IPS-NIHi7 (cell line): Measurements from ENCODE around the gene PANK1.
"Not testable (repeated sequence)": the region's sequence is repeated elsewhere in the genome, so short reads cannot be mapped to it uniquely, and the experiment has no call there.

ENCODE experiments used
- DNase-seq: peaks from one replicate; pipeline ENCODE4 v3.0.0; 2012; ENCODE audit warnings: mixed read lengths; ENCODE audit errors: extremely low spot score

Gene PANK1

DNA sequence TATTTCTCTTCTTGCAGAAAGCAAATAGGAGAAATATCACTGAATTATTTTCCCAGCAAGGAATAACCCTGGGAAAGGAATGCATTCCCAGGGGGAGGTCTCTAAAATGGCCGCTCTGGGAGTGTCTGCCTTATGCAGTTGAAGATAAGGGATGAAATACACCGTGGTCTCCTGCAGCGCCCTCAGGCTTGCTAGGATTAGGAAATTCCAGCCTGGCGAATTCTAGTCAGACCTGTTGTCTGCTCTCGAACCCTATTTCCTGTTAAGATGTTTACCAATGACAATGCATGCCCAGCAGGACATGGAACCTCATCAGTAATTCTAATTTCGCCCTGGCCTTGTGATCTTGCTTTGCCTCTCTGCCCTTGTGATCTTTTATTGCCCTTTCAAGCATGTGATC is 24.7 kb downstream of the PANK1 start:
- not testable (repeated sequence) for DNase-seq

DNA sequence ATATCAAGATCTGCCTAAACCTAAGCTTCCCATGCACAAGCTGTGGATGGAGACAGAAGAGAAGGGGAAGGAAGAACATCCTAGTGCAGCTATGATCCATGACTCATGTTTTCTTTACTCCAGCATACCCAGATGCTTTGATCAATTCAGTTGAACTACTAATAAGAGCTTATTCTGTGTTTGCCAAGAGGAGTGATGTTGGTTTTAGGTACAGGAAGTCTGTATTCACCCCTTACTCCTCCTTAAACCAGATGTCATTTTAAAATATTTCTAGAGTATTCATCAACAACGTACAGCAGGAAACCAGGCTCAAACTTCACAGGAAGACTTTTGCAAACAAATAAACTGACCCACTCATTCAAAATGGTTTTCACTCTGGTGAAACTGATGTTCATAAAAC is 29.2 kb downstream of the PANK1 start:
- DNase-seq: no peak

DNA sequence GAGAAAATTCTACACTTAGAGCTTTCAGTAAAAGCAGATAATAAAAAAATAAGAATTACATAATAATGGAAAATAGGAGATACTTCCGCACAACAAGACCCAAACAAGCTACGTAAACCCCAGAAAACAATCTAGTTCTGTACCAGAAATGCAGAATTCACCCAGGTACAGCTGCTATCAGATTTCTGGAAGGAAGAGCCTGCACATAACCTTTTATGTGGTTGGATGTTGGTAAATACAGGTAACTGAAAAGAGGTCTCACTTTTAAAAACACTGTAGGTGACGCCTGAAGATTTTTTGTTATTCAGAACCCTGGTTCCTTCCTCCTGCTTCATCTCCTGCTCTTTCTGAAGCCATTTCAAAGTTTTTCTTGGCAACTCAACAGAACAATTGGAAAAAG is 29.9 kb downstream of the PANK1 start:
- no peak for DNase-seq

DNA sequence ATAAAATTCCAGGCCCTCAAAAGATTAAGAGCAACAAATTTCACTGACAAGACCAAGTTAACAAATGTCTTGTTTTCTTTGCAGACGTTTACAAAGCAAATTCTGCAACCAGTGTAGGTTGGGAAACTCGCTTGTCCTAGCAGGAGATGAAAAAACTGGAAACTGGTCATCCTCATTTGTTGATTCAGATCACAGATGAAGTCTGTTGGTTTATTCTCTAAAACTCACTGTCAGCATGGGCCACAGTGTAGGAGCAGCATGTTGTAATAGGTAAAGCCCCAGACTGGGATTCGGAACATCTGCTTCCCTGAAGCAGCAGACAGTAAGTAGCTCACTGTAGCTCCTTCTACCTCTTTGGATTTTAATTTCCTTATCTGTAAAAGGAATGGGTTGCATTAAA is 31.5 kb downstream of the PANK1 start:
- DNase-seq: no peak

DNA sequence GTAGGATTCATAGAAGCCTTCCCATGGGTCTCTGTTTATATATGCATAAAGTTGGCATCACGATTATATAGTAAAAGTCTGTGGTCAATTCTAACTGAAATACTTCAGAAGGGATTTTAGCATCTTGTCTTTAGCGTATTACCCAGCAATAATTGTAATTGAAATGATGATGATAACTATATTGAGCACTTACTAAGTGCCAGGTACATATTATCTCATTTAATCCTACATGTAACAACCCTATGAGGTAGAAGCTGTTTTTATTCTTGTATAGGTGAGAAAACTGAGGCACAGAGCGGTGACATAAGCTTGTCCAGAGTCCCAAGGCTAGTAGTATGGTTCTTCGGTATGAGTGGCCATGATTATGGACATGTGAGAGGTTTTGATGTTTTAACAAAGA is 33.8 kb downstream of the PANK1 start:
- DNase-seq: no peak

DNA sequence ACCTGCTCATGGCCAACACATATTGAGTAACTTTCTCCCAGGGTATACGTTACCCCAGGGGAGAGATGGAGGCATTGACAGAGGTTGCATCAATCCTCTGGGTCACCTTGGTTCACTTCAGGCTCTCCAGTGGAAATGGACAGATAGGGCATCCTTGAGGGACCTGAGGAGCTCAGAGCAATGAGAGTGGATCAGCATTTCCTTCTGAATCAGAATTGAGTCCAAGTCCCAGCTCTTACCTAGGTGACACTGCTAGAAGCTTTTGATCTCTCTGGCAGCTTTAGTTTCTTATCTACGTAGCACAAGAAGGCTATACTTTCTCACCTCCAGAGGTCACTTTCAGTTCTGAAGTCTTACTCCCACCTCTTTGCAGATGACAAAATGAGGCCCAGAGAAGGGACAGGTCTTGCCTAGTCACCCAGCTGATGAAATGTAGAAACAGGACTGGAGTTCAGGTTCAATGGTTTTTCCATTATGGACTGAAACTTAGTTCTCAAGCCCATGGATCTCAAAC is 35.2 kb downstream of the PANK1 start:
- DNase-seq: no peak

DNA sequence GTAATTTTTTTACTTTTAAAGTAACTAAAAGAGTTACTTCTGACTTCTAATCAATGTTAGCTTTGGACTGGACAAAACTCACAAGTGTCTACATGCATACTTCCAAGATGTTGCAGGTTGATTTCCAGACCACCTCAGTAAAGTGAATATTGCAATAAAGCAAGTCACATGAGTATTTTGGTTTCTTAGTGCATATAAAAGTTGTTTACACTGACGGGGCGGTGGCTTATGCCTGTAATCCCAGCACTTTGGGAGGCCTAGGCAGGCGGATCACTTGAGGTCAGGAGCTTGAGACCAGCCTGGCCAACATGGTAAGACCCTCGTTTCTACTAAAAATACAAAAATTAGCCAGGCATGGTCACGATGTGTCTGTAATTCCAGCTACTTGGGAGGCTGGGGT is 40.8 kb downstream of the PANK1 start:
- no peak for DNase-seq

DNA sequence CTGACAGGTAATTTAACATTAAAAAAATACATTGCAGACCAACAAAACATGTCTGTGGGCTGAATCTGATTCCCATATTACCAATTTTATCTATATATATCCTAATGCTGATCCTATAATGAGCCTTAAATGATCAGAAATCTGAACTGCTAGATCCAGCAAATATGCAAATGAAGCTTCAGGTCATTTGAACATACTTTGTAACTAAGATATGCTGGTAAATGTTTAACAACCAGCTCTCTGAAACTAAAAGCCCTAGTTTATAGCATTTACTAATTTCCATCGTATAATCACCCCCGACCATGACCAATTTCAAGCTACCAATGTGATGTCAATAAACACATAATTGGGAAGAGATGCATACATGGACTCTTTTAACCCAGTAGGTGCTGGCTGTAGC is 42.1 kb downstream of the PANK1 start:
- DNase-seq: no peak

DNA sequence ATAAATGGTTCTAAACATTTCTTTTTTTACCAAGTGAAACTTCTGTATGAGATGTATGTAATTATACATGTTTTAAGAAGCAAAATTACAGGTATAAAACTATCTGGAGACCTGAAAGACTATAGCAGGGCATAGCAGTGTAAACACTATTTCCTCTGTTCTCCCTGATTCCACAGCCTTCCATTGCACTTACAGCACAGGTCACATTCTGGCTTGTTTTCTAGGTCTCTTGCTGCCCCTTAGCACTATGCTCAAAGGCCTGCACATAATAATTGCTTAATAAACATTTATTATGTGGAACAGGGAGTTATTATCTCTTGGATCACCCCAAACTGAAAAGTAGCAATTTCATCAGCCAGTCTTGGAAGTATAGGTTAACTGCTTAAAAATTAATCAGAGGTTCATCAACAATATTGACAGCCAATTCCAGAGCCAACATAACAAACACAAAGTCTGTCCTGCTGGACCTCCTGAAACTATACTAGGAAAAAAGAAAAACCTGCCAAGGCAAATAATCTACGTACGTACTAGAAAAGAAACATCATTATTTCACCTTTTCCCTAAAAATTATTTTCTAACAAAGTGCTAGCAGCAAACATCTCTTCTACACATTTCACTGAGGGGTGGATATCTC is 43.2 kb downstream of the PANK1 start:
- DNase-seq: no peak

DNA sequence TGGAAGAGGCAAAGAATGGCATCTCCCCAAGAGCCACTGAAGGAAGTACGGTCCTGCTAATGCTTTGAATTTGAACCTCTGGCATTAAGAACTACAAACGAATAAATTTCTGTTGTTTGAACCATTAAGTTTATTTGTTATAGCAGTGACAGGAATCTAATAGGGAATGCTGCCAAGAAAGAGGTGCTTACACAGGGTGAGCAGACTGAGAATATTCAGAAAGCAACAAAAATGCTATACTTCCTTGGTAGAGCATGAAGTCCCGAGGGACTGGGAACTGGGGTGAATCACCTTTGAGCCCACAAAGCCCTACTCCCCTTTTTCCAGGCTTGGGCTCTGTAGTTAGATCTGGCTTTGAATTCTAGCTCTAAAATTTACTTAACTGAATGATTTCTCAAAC is 45.0 kb downstream of the PANK1 start:
- no peak for DNase-seq

DNA sequence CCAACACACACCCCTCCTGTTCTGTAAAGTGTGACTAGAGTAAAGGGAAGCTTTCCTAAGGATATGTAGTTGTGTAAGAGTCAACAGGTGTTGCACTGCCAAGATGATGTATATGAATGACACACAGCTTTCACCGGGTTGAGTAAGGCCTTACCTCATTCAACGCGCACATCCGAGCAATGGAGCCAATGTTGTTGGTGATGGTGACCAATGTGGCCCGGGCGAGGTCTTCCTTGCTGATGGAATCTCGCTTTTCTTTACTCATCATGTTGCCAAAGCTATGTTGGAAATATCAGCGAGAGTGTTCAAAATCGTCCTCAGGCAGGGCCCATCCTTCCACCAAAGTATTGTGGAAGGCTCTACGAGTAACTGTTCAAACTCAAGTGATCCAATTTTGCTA is 52.0 kb downstream of the PANK1 start:
- no peak for DNase-seq

DNA sequence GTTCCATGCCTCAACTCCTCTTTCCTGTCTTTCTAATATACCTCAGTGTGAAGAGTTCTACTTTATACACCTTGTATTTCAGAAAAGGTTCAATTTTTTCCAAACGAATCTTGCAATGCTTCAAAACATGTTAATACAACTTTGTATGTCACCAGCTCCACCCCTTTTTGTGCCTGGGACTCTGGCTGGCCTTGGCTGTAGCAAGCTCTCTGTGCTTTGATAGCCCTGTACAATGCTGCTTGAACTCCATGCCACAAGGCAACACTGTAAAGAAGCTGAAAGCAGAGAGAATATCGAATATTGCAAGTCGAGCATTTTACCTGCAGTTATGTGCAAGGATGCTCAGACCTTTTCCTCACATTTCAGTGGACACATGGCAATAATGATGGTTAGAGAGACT is 52.5 kb downstream of the PANK1 start:
- no peak for DNase-seq

DNA sequence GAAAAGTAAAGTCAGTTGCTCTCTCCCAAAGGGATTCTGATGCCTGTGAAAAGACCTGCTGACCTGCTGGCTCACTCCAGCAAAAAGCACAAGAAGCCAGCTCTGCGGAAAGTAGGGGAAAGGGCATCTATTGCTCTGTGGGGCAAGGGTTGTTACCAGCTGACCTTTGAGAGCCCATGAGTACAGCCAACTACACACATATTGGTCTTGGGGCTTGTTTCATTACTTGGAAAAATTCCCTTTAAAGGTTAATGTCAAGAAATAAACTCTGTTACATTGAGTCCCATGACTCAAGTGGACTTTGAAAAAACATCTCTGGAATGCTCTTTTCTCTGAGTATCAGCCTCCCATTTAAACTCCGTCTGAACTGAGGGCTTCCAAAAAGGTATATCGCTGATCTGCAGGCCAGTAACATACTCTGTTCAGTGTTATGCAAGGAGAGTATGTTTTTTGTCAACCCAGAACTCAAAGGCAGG is 53.2 kb downstream of the PANK1 start:
- no peak for DNase-seq

DNA sequence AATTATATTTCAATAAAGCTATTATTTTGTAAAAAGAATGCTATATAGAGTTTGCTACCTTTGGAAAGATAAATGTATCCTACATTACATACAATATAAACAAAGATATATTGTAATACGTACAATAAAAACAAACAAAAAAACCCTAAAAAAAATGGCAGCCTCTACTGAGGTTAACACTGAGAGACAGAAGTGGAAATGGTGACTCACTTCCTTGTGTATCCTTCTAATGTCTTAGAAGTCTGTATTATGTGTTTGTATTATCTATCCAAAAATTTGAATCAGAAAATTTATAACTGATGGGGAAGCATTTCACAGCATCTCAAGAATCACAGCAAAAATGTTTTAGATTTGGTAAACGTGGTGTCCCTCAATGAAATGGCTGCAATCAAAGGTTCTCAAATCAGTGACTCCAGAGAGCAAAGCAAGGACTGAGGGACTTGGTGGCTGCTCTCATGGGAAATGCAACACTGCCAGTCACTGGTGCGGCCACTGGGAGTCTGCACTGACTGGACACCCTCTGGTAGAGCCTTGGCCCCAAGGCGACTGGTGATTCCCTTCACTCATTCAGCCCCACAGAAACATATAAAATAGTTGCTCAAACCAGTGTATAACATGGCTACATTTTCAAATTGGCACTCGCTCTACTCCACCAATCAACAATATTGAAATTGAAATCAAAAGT is 53.8 kb downstream of the PANK1 start:
- no peak for DNase-seq

DNA sequence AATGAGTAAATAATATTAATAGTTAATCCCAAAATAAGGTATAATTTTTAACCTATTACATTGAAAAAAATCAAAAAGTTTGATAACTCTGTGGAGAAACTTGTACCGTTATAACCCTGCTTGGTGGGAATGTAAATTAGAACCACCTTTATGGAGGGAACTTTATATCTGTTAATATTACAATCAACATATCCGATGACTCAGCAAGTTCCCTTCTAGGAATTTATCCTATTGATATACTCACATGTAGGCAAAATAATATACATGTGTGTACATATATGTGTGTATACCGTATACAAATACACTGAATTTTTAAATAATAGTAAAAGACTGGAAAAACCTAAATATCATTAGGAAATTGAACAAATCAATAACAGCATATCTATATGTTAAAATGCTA is 54.7 kb downstream of the PANK1 start:
- no peak for DNase-seq

DNA sequence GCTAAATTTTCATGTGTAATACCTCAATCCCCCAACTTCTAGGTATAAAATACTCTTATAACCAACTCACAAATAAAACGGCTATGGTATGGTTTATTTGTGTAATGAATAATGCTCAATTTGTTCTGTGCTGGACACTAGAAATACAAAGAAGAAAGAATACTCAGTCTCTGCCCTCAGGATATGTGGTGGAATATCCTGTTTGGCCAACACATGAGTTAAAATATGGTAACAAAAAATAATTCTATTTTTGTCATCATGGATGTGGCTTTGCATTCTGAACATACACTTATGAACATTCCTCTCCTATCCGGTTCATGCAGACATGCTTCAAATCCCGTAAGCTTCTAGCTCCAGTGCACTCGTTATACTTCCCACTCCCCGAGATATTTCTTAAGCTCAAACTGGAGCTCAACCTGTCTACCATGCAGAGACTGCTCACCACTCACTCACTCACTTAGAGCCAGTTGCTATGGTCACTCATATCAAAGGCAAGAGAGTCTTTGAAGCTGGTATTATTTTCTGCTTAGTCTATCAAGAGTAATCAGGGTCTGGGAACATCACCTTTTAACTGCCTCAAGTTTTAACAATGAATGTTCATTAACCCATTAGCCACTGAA is 55.8 kb downstream of the PANK1 start:
- no peak for DNase-seq

DNA sequence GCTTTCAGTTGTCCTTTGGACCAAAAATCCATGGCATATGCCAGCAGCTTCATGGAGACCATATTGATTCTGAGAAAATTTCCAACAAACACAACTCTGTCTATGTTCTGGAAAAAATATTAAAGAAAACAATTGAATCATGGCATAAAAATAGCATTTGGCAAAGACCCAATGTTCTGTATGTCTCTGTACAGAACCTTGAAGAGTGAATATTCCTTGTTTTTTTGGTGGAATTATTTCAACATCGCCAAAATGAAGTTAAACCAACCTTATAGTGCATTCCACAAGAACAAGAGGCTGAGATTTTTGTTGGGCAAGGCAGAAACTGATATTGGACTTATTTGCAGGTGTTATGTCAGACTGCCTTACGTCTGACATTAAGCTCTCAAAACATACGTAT is 56.4 kb downstream of the PANK1 start:
- DNase-seq: no peak

DNA sequence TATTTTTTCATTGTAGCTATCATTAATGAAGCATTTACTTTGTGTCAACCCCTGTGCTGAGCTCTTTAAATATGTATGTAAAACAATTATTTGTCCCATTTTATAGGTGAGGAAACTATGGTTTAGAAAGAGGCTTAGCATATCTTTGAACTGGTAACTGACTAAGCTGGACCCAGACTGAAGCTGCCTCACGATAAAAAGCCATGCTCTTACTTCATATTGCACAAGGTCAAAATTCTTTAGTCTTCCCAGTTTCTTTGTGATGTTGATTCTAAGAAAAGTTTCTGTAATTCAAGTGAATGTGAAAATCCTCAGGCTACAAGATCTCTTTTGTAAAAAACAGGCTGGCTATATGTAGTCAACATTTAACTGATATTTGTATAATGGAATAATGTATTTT is 63.0 kb downstream of the PANK1 start:
- DNase-seq: no peak

DNA sequence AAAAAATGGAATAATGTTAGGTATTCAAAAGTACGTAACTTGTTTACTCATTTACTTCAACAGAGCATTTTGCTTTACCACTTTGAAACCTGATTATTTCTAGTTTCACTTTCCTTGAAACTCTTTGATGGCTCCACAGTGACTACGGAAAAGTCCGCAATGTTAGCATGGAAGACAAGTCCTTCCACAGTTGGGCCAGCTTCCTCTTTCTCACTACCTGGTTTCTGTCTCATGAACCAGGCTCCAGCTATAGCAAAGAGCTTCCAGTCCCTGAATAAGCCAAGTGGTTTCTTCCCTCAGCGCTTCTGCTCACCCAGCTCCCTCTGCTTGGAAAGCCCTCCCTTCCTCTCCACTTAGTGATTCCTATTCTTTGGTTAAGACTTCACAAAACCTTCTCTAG is 64.8 kb downstream of the PANK1 start:
- no peak for DNase-seq

DNA sequence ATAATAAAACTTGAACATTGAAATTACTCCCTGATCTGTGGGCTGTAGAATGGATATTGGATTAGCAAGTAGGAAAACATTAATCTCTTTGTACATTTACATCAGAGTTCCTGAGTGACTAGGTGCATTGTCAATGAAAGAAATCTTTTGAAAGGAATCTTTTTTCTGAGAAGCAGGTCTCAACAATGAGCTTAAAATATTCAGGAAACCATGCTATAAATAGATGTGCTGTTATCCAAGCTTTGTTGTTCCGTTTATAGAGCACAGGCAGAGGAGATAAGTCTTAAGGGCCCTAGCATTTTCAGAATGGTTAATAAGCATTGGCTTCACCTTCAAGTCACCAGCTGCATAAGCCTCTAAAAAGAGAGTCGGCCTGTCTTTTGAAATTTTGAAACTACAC is 68.3 kb downstream of the PANK1 start:
- no peak for DNase-seq

DNA sequence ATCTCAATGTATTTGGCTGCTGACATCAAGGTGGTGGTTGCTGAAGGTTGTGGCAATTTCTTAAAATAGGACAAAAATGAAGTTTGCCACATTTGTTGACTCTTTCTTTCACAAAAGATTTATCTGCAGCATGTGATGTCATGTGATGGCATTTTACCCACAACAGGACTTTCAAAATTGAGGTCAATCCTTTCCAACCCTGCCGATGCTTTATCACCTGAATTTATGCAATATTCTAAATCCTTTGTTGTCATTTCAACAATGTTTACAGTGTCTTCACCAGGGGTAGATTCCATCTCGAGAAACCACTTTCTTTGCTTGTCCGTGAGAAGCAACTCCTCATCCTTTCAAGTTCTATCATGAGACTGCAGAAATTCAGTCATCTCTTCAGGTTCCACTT is 69.0 kb downstream of the PANK1 start:
- no peak for DNase-seq

DNA sequence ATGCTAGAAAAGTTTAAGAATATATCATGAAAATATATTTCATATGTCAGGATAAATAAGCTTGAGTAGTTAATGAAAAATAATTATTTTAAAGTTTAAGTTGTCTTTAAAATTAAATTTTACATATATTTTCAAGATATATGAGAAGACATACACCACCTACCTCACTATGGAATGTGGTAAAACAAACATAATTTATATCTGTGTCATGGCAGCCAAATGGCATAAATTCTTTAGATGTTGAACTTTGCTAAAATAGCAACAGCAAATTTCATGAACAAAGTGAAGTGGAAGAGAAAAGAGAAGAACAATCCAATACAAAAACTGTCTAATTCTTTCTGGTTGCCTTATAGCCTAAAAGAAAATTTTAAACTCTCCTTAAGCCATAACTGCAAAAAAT is 70.0 kb downstream of the PANK1 start:
- no peak for DNase-seq

DNA sequence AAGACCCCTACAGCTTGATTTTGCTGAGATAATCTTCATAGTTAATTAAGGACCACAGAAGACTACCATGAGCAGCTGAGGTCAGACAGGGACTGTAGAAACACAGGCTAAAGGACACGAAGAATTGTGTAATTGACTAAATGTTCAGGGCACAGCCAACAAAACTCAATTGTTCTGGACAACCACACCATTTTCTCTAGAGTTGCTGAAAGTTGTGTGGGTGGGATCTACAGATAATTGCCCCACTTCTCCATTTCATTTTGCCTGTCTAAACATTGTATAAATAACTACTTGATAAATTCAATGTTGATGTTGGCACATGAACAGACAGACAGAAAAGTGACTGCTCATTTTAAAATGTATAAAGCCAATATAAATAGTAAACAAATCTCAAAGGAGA is 70.7 kb downstream of the PANK1 start:
- DNase-seq: no peak
